K562 (cell line): ENCODE measurements around the gene CD93. TPM values are rescaled to one million over a fixed set of nuclear protein-coding genes. Genes with fewer than 3 reads are reported as not detected.

Source experiments
- ARID1B ChIP-seq: fragments of 450-650 bp; IDR thresholded peaks from 2 replicates; pipeline ENCODE4 v1.6.1; 2016; ENCODE audit warnings: antibody characterized with exemption, mild to moderate bottlenecking, inconsistent platforms
- ATF7 ChIP-seq: fragments of 450-650 bp; IDR thresholded peaks from 2 replicates; pipeline ENCODE4 v1.7.1; 2014; ENCODE audit warnings: mild to moderate bottlenecking, moderate library complexity
- CHD4 ChIP-seq: fragments of 200-600 bp; sonication (generic); IDR thresholded peaks from 3 replicates; pipeline ENCODE4 v1.6.1; 2012; ENCODE audit warnings: low read depth, mild to moderate bottlenecking, mixed read lengths, low read length, inconsistent platforms; ENCODE audit not compliant: insufficient read depth, insufficient replicate concordance, poor library complexity, severe bottlenecking
- CTBP1 ChIP-seq: fragments of 450-650 bp; IDR thresholded peaks from 2 replicates; pipeline ENCODE4 v1.6.1; 2016; ENCODE audit warnings: borderline replicate concordance
- FIP1L1 ChIP-seq: fragments of 200-400 bp; formaldehyde crosslinking; IDR thresholded peaks from 2 replicates; pipeline ENCODE4 v1.6.1; 2018; ENCODE audit warnings: mild to moderate bottlenecking, low read depth, low read length; ENCODE audit not compliant: poor library complexity, severe bottlenecking
- FOXA3 ChIP-seq, 2 experiments: fragments of 450-650 bp in 1 of 2; sonication (generic) in 1 of 2; formaldehyde crosslinking; IDR thresholded peaks in 1 of 2; conservative IDR thresholded peaks in 1 of 2; 2 replicates each; pipeline versions ENCODE4 v1.4.0 to v1.8.0; 2020 to 2022; ENCODE audit warnings: mild to moderate bottlenecking in 2 of 2, missing genetic modification reagents in 1 of 2
- FOXM1 ChIP-seq, 2 experiments: fragments of 450-650 bp in 1 of 2; sonication (generic) in 1 of 2; formaldehyde crosslinking in 1 of 2; IDR thresholded peaks; 2 replicates each; pipeline versions ENCODE4 v1.6.1 to v1.9.0; 2017 to 2022; ENCODE audit warnings: low read depth in 2 of 2, mild to moderate bottlenecking in 2 of 2, missing genetic modification reagents in 1 of 2, moderate library complexity in 1 of 2
- GABPA ChIP-seq: fragments of 200-800 bp; sonication (Bioruptor generic); conservative IDR thresholded peaks from 2 replicates; pipeline ENCODE4 v1.6.1; 2016; ENCODE audit warnings: low read depth, missing genetic modification characterization, missing compliant biosample characterization
- GTF2E2 ChIP-seq: fragments of 200-800 bp; sonication (Bioruptor generic); IDR thresholded peaks from 2 replicates; pipeline ENCODE4 v1.6.1; 2016; ENCODE audit warnings: missing genetic modification characterization, missing compliant biosample characterization
- IFI16 ChIP-seq: fragments of 250-450 bp; sonication (Bioruptor Pico); IDR thresholded peaks from 2 replicates; pipeline ENCODE4 v2.1.2; 2022; ENCODE audit warnings: mild to moderate bottlenecking, inconsistent platforms
- JUND ChIP-seq, 2 experiments: IDR thresholded peaks; 2 replicates in 1 of 2; 3 replicates in 1 of 2; pipeline ENCODE4 v1.6.1; 2011; ENCODE audit warnings: borderline replicate concordance in 2 of 2, low read depth in 2 of 2, low read length in 2 of 2, improper control_type of control experiment in 1 of 2, missing biosample characterization in 1 of 2, missing genetic modification characterization in 1 of 2, missing genetic modification reagents in 1 of 2
- MCM7 ChIP-seq, 2 experiments: fragments of 450-650 bp; IDR thresholded peaks; 2 replicates each; pipeline ENCODE4 v1.6.1; 2016 to 2018
- MNT ChIP-seq, 2 experiments: fragments of 450-650 bp; conservative IDR thresholded peaks; 2 replicates each; pipeline ENCODE4 v1.6.1; 2017; ENCODE audit warnings: mild to moderate bottlenecking in 2 of 2, moderate library complexity in 2 of 2
- NUFIP1 ChIP-seq: fragments of 450-650 bp; IDR thresholded peaks from 2 replicates; pipeline ENCODE4 v1.6.1; 2018; ENCODE audit not compliant: partially characterized antibody
- SRSF3 ChIP-seq: fragments of 200-400 bp; formaldehyde crosslinking; IDR thresholded peaks from 2 replicates; pipeline ENCODE4 v1.6.1; 2016; ENCODE audit warnings: mild to moderate bottlenecking, low read length, moderate library complexity; ENCODE audit not compliant: insufficient read depth
- TRIM28 ChIP-seq: fragments of 450-650 bp; IDR thresholded peaks from 2 replicates; pipeline ENCODE4 v1.6.1; 2017
- ZNF124 ChIP-seq: sonication (generic); formaldehyde crosslinking; IDR thresholded peaks from 2 replicates; pipeline ENCODE4 v1.8.1; 2022; ENCODE audit warnings: missing genetic modification reagents
- ZNF354B ChIP-seq: fragments of 250-450 bp; sonication (Bioruptor Pico); IDR thresholded peaks from 2 replicates; pipeline ENCODE4 v1.4.0; 2020
- ZNF589 ChIP-seq: fragments of 200-800 bp; sonication (Bioruptor generic); IDR thresholded peaks from 2 replicates; pipeline ENCODE4 v1.6.1; 2016; ENCODE audit warnings: low read depth, missing genetic modification characterization, missing compliant biosample characterization
- polyA plus RNA-seq, 8 experiments: library from polyadenylated mRNA; depleted of rRNA in 4 of 8; stranded (reverse) in 5 of 8; unstranded in 3 of 8; fragments of >200 nt; fragmentation: Nextera tagmentation in 2 of 8; fragmentation: Illumina TruSeq in 1 of 8; extraction: Ambion mirVana in 2 of 8; extraction: Trizol in 1 of 8; gene quantifications; 2 replicates each; pipeline versions ENCODE4 v1.2.1 to v1.2.3, GENCODE V29; 2011 to 2014; ENCODE audit warnings: inconsistent platforms in 1 of 8, missing spikeins in 1 of 8
- total RNA-seq, 7 experiments: library from RNA; depleted of rRNA in 6 of 7; stranded (reverse); fragments of >200 nt in 6 of 7; fragmentation: Illumina TruSeq in 2 of 7; extraction: Trizol in 2 of 7; gene quantifications; 2 replicates each; pipeline versions ENCODE4 v1.2.1 to v1.2.3, GENCODE V29; 2011 to 2021; ENCODE audit warnings: low replicate concordance in 1 of 7
- TF ChIP-seq, protein P1 (sequence below): fragments of 150-350 bp; conservative IDR thresholded peaks from 2 replicates; pipeline ENCODE4 v1.6.1; 2014; ENCODE audit warnings: low read length
- TF ChIP-seq, protein P2 (sequence below): fragments of 250-450 bp; sonication (Bioruptor Pico); IDR thresholded peaks from 2 replicates; pipeline ENCODE4 v1.9.0; 2021; ENCODE audit warnings: mild to moderate bottlenecking
- TF ChIP-seq, protein P3 (sequence below), 3 experiments: IDR thresholded peaks in 2 of 3; conservative IDR thresholded peaks in 1 of 3; 2 replicates each; pipeline ENCODE4 v1.5.1; 2011 to 2012; ENCODE audit warnings: low read length in 3 of 3, mild to moderate bottlenecking in 3 of 3, control low read depth in 2 of 3, improper control_type of control experiment in 1 of 3, inconsistent platforms in 1 of 3, low read depth in 1 of 3, mixed read lengths in 1 of 3, moderate library complexity in 1 of 3; ENCODE audit not compliant: insufficient read depth in 2 of 3

CD93 gene
- total and polyA plus RNA-seq, 9 of the 15 experiments (the other 6 are each of a cell fraction or from before 2014, with no cell fraction given) = 0.03 to 0.20 (median 0.05) TPM

GRCh38 chr20:23092384-23092756 is 6.2 kb upstream of the CD93 start (continued):
- no peak for TF ChIP-seq FOXM1 (IDR thresholded peaks at IDR 0.05; ENCODE audit: low read depth)
- no peak for TF ChIP-seq FOXM1 (CRISPR knock-in tag; IDR thresholded peaks at IDR 0.05; ENCODE audit: low read depth)
- no peak for TF ChIP-seq GABPA (tag)
- TF ChIP-seq, protein P1, sequence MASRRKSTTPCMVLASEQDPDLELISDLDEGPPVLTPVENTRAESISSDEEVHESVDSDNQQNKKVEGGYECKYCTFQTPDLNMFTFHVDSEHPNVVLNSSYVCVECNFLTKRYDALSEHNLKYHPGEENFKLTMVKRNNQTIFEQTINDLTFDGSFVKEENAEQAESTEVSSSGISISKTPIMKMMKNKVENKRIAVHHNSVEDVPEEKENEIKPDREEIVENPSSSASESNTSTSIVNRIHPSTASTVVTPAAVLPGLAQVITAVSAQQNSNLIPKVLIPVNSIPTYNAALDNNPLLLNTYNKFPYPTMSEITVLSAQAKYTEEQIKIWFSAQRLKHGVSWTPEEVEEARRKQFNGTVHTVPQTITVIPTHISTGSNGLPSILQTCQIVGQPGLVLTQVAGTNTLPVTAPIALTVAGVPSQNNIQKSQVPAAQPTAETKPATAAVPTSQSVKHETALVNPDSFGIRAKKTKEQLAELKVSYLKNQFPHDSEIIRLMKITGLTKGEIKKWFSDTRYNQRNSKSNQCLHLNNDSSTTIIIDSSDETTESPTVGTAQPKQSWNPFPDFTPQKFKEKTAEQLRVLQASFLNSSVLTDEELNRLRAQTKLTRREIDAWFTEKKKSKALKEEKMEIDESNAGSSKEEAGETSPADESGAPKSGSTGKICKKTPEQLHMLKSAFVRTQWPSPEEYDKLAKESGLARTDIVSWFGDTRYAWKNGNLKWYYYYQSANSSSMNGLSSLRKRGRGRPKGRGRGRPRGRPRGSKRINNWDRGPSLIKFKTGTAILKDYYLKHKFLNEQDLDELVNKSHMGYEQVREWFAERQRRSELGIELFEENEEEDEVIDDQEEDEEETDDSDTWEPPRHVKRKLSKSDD = no peak
- no peak for TF ChIP-seq SRSF3
- no peak for TF ChIP-seq IFI16 (CRISPR knock-in tag)
- no peak for TF ChIP-seq ZNF589 (CRISPR knock-in tag)
- no peak for TF ChIP-seq GTF2E2
- no peak for TF ChIP-seq CHD4
- TF ChIP-seq MNT (conservative IDR thresholded peaks at IDR 0.05) = peak in 1 of 2 experiments; percentile 52; a peak in 2 of 4 replicates
- TF ChIP-seq FOXA3 (CRISPR knock-in tag; conservative IDR thresholded peaks at IDR 0.05 in 1 of 2, IDR thresholded peaks at IDR 0.05 in 1 of 2) = no peak; a peak in 1 of 4 replicates
- no peak for TF ChIP-seq TRIM28
- TF ChIP-seq JUND (IDR thresholded peaks at IDR 0.05; ENCODE audit: borderline replicate concordance, low read depth, low read length) = peak; percentile 55; the same call in 1 of the 2 replicates
- TF ChIP-seq JUND (tag; IDR thresholded peaks at IDR 0.05; ENCODE audit: borderline replicate concordance, low read depth, low read length) = peak; percentile 47; the same call in 2 of the 3 replicates
- TF ChIP-seq CTBP1 = no peak
- no peak for TF ChIP-seq ZNF124 (CRISPR knock-in tag)
- TF ChIP-seq, protein P2, sequence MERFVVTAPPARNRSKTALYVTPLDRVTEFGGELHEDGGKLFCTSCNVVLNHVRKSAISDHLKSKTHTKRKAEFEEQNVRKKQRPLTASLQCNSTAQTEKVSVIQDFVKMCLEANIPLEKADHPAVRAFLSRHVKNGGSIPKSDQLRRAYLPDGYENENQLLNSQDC (CRISPR knock-in tag) = no peak
- TF ChIP-seq FIP1L1 = no peak
- no peak for TF ChIP-seq MCM7 (IDR thresholded peaks at IDR 0.05)
- no peak for TF ChIP-seq NUFIP1
- TF ChIP-seq ARID1B = peak; percentile 77
- TF ChIP-seq, protein P3, sequence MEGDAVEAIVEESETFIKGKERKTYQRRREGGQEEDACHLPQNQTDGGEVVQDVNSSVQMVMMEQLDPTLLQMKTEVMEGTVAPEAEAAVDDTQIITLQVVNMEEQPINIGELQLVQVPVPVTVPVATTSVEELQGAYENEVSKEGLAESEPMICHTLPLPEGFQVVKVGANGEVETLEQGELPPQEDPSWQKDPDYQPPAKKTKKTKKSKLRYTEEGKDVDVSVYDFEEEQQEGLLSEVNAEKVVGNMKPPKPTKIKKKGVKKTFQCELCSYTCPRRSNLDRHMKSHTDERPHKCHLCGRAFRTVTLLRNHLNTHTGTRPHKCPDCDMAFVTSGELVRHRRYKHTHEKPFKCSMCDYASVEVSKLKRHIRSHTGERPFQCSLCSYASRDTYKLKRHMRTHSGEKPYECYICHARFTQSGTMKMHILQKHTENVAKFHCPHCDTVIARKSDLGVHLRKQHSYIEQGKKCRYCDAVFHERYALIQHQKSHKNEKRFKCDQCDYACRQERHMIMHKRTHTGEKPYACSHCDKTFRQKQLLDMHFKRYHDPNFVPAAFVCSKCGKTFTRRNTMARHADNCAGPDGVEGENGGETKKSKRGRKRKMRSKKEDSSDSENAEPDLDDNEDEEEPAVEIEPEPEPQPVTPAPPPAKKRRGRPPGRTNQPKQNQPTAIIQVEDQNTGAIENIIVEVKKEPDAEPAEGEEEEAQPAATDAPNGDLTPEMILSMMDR (IDR thresholded peaks at IDR 0.05 in 2 of 3, conservative IDR thresholded peaks at IDR 0.05 in 1 of 3; ENCODE audit: insufficient read depth in 2 of 3, low read depth in 1 of 3, low read length in 3 of 3) = no peak
- TF ChIP-seq ZNF354B = no peak
- TF ChIP-seq ATF7 = no peak
